Liver (tissue), 9 donors: Measurements from ENCODE around the gene RABL2B. TPM values are rescaled to one million over a fixed set of nuclear protein-coding genes. Genes with fewer than 3 reads are reported as not detected.

ENCODE experiments used
- DNase-seq: peaks from one replicate; pipeline ENCODE4 v3.0.0-alpha.2; 2017; ENCODE audit warnings: low spot score
- H3K27ac ChIP-seq, 2 donors: one replicate each; pipeline ENCODE4 v1.7.0; 2013; ENCODE audit warnings: inconsistent platforms in 2 of 2, low read length in 2 of 2, control low read depth in 1 of 2, low read depth in 1 of 2, mild to moderate bottlenecking in 1 of 2
- H3K27me3 ChIP-seq, 4 donors: one replicate each; pipeline versions ENCODE4 v1.6.1 to v1.7.0; 2013; ENCODE audit warnings: low read length in 3 of 4, inconsistent platforms in 1 of 4, mild to moderate bottlenecking in 1 of 4, moderate library complexity in 1 of 4; ENCODE audit not compliant: control insufficient read depth in 4 of 4, insufficient read depth in 4 of 4
- H3K36me3 ChIP-seq, 4 donors: one replicate each; pipeline versions ENCODE4 v1.6.1 to v1.7.0; 2013; ENCODE audit warnings: low read length in 3 of 4, mild to moderate bottlenecking in 3 of 4, low read depth in 1 of 4, moderate library complexity in 1 of 4; ENCODE audit not compliant: control insufficient read depth in 4 of 4, insufficient read depth in 3 of 4
- H3K4me1 ChIP-seq, 4 donors: one replicate each; pipeline versions ENCODE4 v1.6.1 to v1.7.0; 2013; ENCODE audit warnings: low read length in 3 of 4, mild to moderate bottlenecking in 3 of 4, moderate library complexity in 1 of 4; ENCODE audit not compliant: control insufficient read depth in 4 of 4, insufficient read depth in 4 of 4
- H3K4me3 ChIP-seq, 3 donors: one replicate each; pipeline versions ENCODE4 v1.6.1 to v1.7.0; 2013; ENCODE audit warnings: low read length in 3 of 3, control low read depth in 1 of 3, low read depth in 1 of 3, mild to moderate bottlenecking in 1 of 3
- H3K9ac ChIP-seq, 2 donors: one replicate each; pipeline ENCODE4 v1.7.0; 2013; ENCODE audit warnings: low read length in 2 of 2, mild to moderate bottlenecking in 2 of 2, moderate library complexity in 2 of 2, control low read depth in 1 of 2, low read depth in 1 of 2
- H3K9me3 ChIP-seq, 4 donors: one replicate each; pipeline versions ENCODE4 v1.6.1 to v1.7.0; 2013; ENCODE audit warnings: low read length in 3 of 4; ENCODE audit not compliant: control insufficient read depth in 4 of 4
- CTCF ChIP-seq: fragments of 150-350 bp; IDR thresholded peaks from 2 replicates; pipeline ENCODE4 v1.5.1; 2017; ENCODE audit warnings: improper control_type of control experiment, low read depth, low read length; ENCODE audit not compliant: missing input control
- EGR1 ChIP-seq, 2 donors: IDR thresholded peaks; 2 replicates each; pipeline ENCODE4 v1.6.1; 2016 to 2018; ENCODE audit warnings: antibody characterized with exemption in 2 of 2, low read depth in 2 of 2
- FOXA1 ChIP-seq: IDR thresholded peaks from 2 replicates; pipeline ENCODE4 v1.6.1; 2016; ENCODE audit warnings: antibody characterized with exemption
- GABPA ChIP-seq, 2 donors: IDR thresholded peaks in 1 of 2; conservative IDR thresholded peaks in 1 of 2; 2 replicates each; pipeline ENCODE4 v1.6.1; 2016; ENCODE audit warnings: antibody characterized with exemption in 2 of 2, mild to moderate bottlenecking in 1 of 2, moderate library complexity in 1 of 2
- HNF4A ChIP-seq, 2 donors: conservative IDR thresholded peaks; 2 replicates each; pipeline ENCODE4 v1.6.1; 2016; ENCODE audit warnings: antibody characterized with exemption in 2 of 2, mild to moderate bottlenecking in 2 of 2
- HNF4G ChIP-seq: IDR thresholded peaks from 2 replicates; pipeline ENCODE4 v1.6.1; 2016; ENCODE audit warnings: antibody characterized with exemption
- JUND ChIP-seq, 2 donors: IDR thresholded peaks; 2 replicates each; pipeline ENCODE4 v1.6.1; 2016; ENCODE audit warnings: antibody characterized with exemption in 2 of 2
- MAX ChIP-seq: IDR thresholded peaks from 2 replicates; pipeline ENCODE4 v1.6.1; 2016; ENCODE audit warnings: antibody characterized with exemption
- NR2F2 ChIP-seq: IDR thresholded peaks from 2 replicates; pipeline ENCODE4 v1.6.1; 2016; ENCODE audit warnings: antibody characterized with exemption
- RAD21 ChIP-seq, 2 donors: IDR thresholded peaks; 2 replicates each; pipeline ENCODE4 v1.6.1; 2016; ENCODE audit warnings: antibody characterized with exemption in 2 of 2, mild to moderate bottlenecking in 2 of 2
- REST ChIP-seq: IDR thresholded peaks from 2 replicates; pipeline ENCODE4 v1.6.1; 2016; ENCODE audit warnings: antibody characterized with exemption, mild to moderate bottlenecking
- RXRA ChIP-seq, 2 donors: IDR thresholded peaks; 2 replicates each; pipeline ENCODE4 v1.6.1; 2017 to 2018; ENCODE audit warnings: antibody characterized with exemption in 2 of 2, mild to moderate bottlenecking in 1 of 2
- SP1 ChIP-seq: IDR thresholded peaks from 2 replicates; pipeline ENCODE4 v1.6.1; 2018; ENCODE audit warnings: antibody characterized with exemption, mild to moderate bottlenecking
- TAF1 ChIP-seq: conservative IDR thresholded peaks from 2 replicates; pipeline ENCODE4 v1.6.1; 2016; ENCODE audit warnings: antibody characterized with exemption, mild to moderate bottlenecking
- YY1 ChIP-seq: IDR thresholded peaks from 2 replicates; pipeline ENCODE4 v1.6.1; 2016; ENCODE audit warnings: antibody characterized with exemption, mild to moderate bottlenecking
- ZBTB33 ChIP-seq: IDR thresholded peaks from 2 replicates; pipeline ENCODE4 v1.6.1; 2016; ENCODE audit warnings: antibody characterized with exemption
- WGBS: extraction: QIAGEN DNeasy Blood & Tissue Kit; methylation state at CpG from one replicate; pipeline ENCODE4 v1.1.7; 2013; 5-methylcytosine and 5-hydroxymethylcytosine counted together
- polyA plus RNA-seq, 2 donors: library from polyadenylated mRNA; stranded (reverse) in 1 of 2; unstranded in 1 of 2; fragments of 200-250 nt in 1 of 2; fragments of >200 nt in 1 of 2; fragmentation: Nextera tagmentation in 1 of 2; extraction: Ambion mirVana in 1 of 2; gene quantifications; one replicate each; pipeline versions ENCODE4 v1.2.1 to v1.2.3, GENCODE V29; 2013 to 2015
- total RNA-seq, 2 donors: library from RNA; depleted of rRNA; stranded (reverse); fragments of >200 nt; gene quantifications; one replicate each; pipeline ENCODE4 v1.2.3, GENCODE V29; 2014
- donor health status: healthy.
- donor health status: healthy.
- donor health status: healthy.
- donor health status: healthy.
- donor health status: healthy.

Gene RABL2B
- total and polyA plus RNA-seq, 4 donors, result 4.2 to 6.7 (median 5.5) TPM

GRCh38 chr22:50725597-50725996 is 57.8 kb downstream of the RABL2B start:
- Histone ChIP-seq H3K9me3 (no peaks in the 10 kb centered on the region), H3K36me3 (peaks cover 2 to 39% (median 17%) of the 10 kb centered on the region in 4 donors), H3K27me3 (no peaks in the 10 kb centered on the region), H3K9ac (no peak overlapping the region), H3K4me3 (no peak overlapping the region), H3K4me1 (peaks cover 0 to 5% (median 0%) of the 10 kb centered on the region in 4 donors), H3K27ac (no peak overlapping the region)
- no peak for DNase-seq
- WGBS, result 91% methylated on average over 7 of the region's 7 CpGs
- no peak for TF ChIP-seq RXRA (IDR thresholded peaks at IDR 0.05)
- no peak for TF ChIP-seq JUND (IDR thresholded peaks at IDR 0.05)
- no peak for TF ChIP-seq SP1
- TF ChIP-seq EGR1 (IDR thresholded peaks at IDR 0.05; ENCODE audit: low read depth in 2 of 2), result no peak
- TF ChIP-seq FOXA1, result no peak
- TF ChIP-seq ZBTB33, result no peak
- no peak for TF ChIP-seq MAX
- no peak for TF ChIP-seq HNF4A (conservative IDR thresholded peaks at IDR 0.05)
- no peak for TF ChIP-seq TAF1
- TF ChIP-seq REST, result no peak
- no peak for TF ChIP-seq YY1

GRCh38 chr22:50724616-50725015 is 58.8 kb downstream of the RABL2B start:
- Histone ChIP-seq H3K27me3 (no peaks in the 10 kb centered on the region), H3K9ac (no peak overlapping the region), H3K4me3 (no peak overlapping the region), H3K9me3 (no peaks in the 10 kb centered on the region), H3K36me3 (peaks cover 2 to 39% (median 17%) of the 10 kb centered on the region in 4 donors), H3K27ac (no peak overlapping the region), H3K4me1 (peaks cover 0 to 5% (median 0%) of the 10 kb centered on the region in 4 donors)
- no peak for TF ChIP-seq GABPA (IDR thresholded peaks at IDR 0.05 in 1 of 2, conservative IDR thresholded peaks at IDR 0.05 in 1 of 2)
- no peak for TF ChIP-seq JUND (IDR thresholded peaks at IDR 0.05)
- TF ChIP-seq HNF4G, result no peak
- TF ChIP-seq MAX, result no peak
- TF ChIP-seq EGR1 (IDR thresholded peaks at IDR 0.05; ENCODE audit: low read depth in 2 of 2), result no peak
- no peak for TF ChIP-seq RAD21 (IDR thresholded peaks at IDR 0.05)
- TF ChIP-seq HNF4A (conservative IDR thresholded peaks at IDR 0.05), result no peak
- TF ChIP-seq FOXA1, result no peak
- no peak for TF ChIP-seq NR2F2
- no peak for TF ChIP-seq CTCF
- 75% methylated on average over 8 of the region's 8 CpGs for WGBS
- no peak for DNase-seq
